Subcutaneous adipose tissue (tissue), 4 donors: ENCODE data around the gene SETD1A. TPM values are rescaled to one million over a fixed set of nuclear protein-coding genes. Genes with fewer than 3 reads are reported as not detected.

Experiments
- total RNA-seq, 4 donors: library from RNA; depleted of rRNA; stranded (reverse); fragments of >200 nt; gene quantifications; one replicate each; pipeline ENCODE4 v1.1.0, GENCODE V29; 2016
- TF ChIP-seq, protein P1 (sequence below): fragments of 450-650 bp; IDR thresholded peaks from one replicate; pipeline ENCODE4 v1.5.1; 2016; ENCODE audit warnings: low read depth, mild to moderate bottlenecking, control low read depth, antibody characterized with exemption, moderate library complexity

Gene SETD1A
- total RNA-seq, 4 donors from 2014 or later = 3.9 to 10.5 (median 5.3) TPM

DNA sequence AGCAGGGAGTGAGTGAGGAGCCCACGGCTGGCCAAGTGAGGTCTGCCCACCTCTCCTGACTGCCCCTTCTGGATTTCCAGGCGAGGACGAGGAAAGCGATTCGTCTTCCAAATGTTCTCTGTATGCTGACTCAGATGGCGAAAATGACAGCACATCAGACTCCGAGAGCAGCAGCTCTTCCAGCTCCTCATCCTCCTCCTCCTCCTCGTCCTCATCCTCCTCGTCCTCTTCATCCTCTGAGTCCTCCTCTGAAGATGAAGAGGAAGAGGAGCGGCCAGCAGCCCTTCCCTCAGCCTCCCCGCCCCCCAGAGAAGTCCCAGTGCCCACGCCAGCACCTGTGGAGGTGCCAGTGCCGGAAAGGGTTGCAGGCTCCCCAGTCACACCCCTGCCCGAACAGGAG, 13.7 kb downstream of the SETD1A start:
- TF ChIP-seq, protein P1, sequence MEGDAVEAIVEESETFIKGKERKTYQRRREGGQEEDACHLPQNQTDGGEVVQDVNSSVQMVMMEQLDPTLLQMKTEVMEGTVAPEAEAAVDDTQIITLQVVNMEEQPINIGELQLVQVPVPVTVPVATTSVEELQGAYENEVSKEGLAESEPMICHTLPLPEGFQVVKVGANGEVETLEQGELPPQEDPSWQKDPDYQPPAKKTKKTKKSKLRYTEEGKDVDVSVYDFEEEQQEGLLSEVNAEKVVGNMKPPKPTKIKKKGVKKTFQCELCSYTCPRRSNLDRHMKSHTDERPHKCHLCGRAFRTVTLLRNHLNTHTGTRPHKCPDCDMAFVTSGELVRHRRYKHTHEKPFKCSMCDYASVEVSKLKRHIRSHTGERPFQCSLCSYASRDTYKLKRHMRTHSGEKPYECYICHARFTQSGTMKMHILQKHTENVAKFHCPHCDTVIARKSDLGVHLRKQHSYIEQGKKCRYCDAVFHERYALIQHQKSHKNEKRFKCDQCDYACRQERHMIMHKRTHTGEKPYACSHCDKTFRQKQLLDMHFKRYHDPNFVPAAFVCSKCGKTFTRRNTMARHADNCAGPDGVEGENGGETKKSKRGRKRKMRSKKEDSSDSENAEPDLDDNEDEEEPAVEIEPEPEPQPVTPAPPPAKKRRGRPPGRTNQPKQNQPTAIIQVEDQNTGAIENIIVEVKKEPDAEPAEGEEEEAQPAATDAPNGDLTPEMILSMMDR = no peak

DNA sequence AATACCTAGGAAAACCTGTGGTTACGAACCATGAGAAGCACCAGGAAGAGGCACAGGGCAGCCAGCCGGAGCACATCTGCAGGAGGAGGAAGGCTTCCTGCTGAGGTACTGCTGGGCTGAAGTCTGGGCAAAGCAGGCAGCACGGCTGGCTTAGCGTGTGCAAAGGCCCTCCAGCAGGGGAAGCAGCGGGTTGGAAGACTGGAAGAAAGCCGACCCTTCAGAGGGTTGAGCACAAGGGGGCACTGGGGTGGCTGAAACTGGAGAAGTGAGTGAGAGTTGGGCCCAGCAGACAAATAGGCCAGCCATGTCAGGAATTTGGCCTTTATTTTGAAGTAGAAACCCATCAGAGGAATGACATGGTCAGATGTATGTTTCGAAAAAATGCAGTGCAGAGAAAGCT, 15.3 kb downstream of the SETD1A start:
- TF ChIP-seq, protein P1 = no peak

DNA sequence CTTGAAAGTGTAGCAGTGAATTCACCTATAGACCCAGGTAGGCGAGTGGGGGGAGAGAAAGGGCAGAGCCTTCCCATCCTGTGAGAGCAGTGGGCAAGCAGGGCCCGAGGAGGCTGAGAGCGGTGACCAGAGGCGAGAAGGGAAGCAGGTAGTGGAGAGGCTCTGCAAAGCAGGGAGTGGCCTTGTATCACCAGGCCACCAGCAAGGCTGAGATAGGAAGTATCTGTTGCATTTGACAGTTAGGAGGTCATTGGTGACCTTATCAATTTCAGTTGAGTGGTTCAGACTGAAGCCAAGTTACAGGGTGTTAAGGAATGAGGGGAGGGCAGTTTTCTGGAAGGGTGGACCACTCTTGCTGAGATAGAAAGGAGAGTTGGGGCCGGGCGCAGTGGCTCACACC, 16.8 kb downstream of the SETD1A start:
- TF ChIP-seq, protein P1 = no peak

DNA sequence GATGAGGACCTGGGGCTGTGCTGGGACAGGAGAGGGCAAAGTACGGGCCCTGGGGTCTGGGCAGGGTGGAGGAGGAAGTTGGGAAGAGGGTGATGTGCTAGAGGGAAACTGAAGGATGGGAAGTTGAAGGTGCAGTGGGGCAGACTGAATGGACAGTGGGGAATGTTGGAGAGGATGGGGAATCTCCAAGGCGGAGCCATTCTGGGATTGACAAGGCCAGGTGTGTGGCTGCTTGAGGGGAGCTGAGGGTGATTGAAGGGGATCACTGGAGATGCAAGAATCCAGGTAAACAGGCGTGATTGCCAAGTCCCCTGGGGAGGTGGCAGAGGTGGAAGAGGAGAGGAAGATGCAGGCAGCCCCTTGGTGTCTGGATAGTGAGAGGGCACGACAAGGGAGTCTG, 18.9 kb downstream of the SETD1A start:
- TF ChIP-seq, protein P1 = no peak

DNA sequence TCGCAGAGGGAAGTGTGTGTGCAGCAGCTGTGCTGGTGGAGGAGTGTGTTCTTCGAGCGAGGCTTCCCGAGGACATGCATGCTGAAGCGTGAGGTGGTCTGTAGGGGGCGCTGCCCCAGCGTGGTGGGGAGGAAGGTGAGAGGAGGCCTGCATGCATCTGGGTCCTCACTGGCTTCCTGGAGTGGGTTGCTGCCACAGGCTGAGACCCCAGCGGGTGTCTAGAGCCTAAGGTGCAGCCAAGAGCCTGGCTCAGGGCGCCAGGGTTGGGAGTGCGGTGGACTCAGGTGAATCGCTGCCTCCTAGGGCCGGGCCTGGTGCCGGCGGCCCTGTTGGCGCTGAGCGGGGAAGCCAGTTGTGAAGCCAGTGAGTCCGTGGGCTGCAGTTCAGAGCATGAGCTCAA, 19.9 kb downstream of the SETD1A start:
- TF ChIP-seq, protein P1 = no peak

DNA sequence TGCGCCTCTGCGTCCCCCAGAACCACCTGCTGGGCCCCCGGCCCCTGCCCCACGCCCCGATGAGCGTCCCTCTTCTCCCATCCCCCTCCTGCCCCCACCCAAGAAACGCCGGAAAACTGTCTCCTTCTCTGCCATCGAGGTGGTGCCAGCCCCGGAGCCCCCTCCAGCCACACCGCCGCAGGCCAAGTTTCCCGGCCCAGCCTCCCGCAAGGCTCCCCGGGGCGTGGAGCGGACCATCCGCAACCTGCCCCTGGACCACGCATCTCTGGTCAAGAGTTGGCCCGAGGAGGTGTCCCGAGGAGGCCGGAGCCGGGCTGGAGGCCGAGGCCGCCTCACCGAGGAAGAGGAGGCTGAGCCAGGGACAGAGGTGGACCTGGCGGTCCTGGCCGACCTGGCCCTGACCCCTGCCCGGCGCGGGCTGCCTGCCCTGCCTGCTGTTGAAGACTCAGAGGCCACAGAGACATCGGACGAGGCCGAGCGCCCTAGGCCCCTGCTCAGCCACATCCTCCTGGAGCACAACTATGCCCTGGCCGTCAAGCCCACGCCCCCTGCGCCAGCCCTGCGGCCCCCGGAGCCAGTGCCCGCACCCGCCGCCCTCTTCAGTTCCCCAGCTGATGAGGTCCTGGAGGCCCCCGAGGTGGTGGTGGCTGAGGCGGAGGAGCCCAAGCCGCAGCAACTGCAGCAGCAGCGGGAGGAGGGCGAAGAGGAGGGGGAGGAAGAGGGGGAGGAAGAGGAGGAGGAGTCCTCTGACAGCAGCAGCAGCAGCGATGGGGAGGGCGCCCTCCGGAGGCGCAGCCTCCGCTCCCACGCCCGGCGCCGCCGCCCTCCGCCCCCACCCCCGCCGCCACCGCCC, 21.8 kb downstream of the SETD1A start:
- TF ChIP-seq, protein P1 = no peak

DNA sequence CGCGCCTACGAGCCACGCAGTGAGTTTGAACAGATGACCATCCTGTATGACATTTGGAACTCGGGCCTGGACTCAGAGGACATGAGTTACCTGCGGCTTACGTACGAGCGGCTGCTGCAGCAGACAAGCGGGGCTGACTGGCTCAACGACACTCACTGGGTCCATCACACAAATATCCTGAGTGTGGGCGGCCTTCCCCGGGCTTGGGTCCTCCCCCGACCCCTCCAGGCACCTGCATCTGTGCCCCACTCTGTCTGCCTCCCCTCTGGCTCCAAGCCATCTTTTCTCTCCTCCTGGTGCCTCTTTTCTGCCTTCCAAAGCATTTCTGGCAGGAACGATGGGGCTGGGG, 22.4 kb downstream of the SETD1A start:
- TF ChIP-seq, protein P1 = no peak
